ENCODE results near the gene DCLK1.

DCLK1 gene

GRCh38 chr13:35858665-35859064, 272.5 kb downstream of the DCLK1 start:
- DNase-seq (ENCODE audit: low read depth) = no peak

- DNase-seq (ENCODE audit: low read depth) = no peak
These were observed 273.4 kb downstream of the DCLK1 start for GRCh38 chr13:35857769-35858168.

- no peak for DNase-seq (ENCODE audit: low read depth)
These were observed 274.3 kb downstream of the DCLK1 start for GRCh38 chr13:35856721-35857364.

GRCh38 chr13:35856084-35856483, 275.1 kb downstream of the DCLK1 start:
- no peak for DNase-seq (ENCODE audit: low read depth)

- DNase-seq (ENCODE audit: low read depth) = no peak
These were observed 275.6 kb downstream of the DCLK1 start for GRCh38 chr13:35855531-35856019.

- DNase-seq (ENCODE audit: low read depth) = no peak
These were observed 276.9 kb downstream of the DCLK1 start for GRCh38 chr13:35854286-35854685.

- DNase-seq (ENCODE audit: low read depth) = no peak
These were observed 279.3 kb downstream of the DCLK1 start for GRCh38 chr13:35851881-35852280.

GRCh38 chr13:35851356-35851755, 279.8 kb downstream of the DCLK1 start:
- no peak for DNase-seq (ENCODE audit: low read depth)

- DNase-seq (ENCODE audit: low read depth) = no peak
These were observed 280.6 kb downstream of the DCLK1 start for GRCh38 chr13:35850569-35850968.

GRCh38 chr13:35849256-35849644, 281.9 kb downstream of the DCLK1 start:
- DNase-seq (ENCODE audit: low read depth) = no peak

GRCh38 chr13:35848336-35849255, 282.6 kb downstream of the DCLK1 start:
- no peak for DNase-seq (ENCODE audit: low read depth)

GRCh38 chr13:35843272-35843671, 287.9 kb downstream of the DCLK1 start:
- DNase-seq (ENCODE audit: low read depth) = no peak

GRCh38 chr13:35841060-35841521, 290.1 kb downstream of the DCLK1 start:
- no peak for DNase-seq (ENCODE audit: low read depth)

GRCh38 chr13:35839806-35840205, 291.4 kb downstream of the DCLK1 start:
- DNase-seq (ENCODE audit: low read depth) = no peak

GRCh38 chr13:35838356-35838755, 292.8 kb downstream of the DCLK1 start:
- DNase-seq (ENCODE audit: low read depth) = no peak

GRCh38 chr13:35836446-35836845, 294.7 kb downstream of the DCLK1 start:
- DNase-seq (ENCODE audit: low read depth) = no peak

GRCh38 chr13:35835989-35836388, 295.2 kb downstream of the DCLK1 start:
- no peak for DNase-seq (ENCODE audit: low read depth)

GRCh38 chr13:35833608-35834275, 297.4 kb downstream of the DCLK1 start:
- no peak for DNase-seq (ENCODE audit: low read depth)

- DNase-seq (ENCODE audit: low read depth) = no peak
These were observed 298.2 kb downstream of the DCLK1 start for GRCh38 chr13:35833031-35833430.

GRCh38 chr13:35832551-35832950, 298.6 kb downstream of the DCLK1 start:
- DNase-seq (ENCODE audit: low read depth) = no peak

GRCh38 chr13:35830850-35831450, 300.2 kb downstream of the DCLK1 start:
- no peak for DNase-seq (ENCODE audit: low read depth)

GRCh38 chr13:35826626-35827254, 304.4 kb downstream of the DCLK1 start:
- DNase-seq (ENCODE audit: low read depth) = no peak

Measured in stimulated activated CD4-positive, alpha-beta T cell treated with anti-CD3 and anti-CD28 coated beads, Interleukin-2, amount 100 ng/mL, for 4 hours (primary cell).